ENCODE results near the gene AGPAT2.

AGPAT2 gene

DNA sequence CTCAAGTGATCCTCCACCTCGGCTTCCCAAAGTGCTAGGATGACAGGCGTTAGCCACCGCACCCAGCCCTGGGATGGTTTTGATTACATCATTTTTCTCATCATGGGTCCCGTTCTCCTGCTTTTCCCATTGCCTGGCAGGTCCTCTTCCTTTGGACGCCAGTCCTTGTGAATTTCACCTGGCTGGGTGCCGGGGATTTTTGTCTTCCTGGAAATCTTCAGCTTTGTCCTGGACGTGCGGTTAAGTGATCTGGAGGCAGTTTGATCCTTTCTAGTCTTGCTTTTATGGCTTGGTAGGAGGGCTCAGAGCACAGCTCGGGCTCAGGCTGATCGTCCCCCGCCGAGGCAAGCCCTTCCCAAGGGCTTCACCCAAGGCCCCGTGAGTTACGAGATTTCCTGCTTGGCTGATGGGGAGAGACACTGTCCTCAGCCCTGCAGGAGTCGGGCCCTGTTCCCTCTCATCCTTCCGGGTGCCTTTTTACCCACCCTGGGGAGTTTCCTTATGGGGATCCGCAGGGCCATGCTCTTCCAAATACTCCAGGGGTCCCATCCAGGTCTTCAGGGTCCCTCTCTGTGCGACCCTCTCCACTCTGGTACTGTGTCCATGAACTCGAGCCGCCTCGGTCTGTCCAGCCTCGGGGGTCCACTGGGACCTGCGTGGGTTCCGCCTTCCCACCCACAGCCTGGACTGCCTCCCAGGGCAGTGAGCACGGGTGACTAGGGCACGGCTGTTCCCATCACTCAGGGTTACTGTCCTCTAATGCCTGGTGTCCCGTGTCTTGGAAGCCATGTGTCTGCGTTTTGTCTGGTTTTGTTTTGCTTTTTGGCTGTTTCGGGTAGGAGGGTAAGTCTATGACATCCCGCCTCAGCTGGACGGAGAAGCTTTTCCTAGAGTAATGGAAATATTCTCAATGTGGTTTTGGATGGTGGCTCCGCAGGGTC is 46.8 kb downstream of the AGPAT2 start:
- Histone ChIP-seq H3K27ac (ENCODE audit: extremely low read depth, low read depth, low read length) (no peak overlapping the region), H3K4me3 (ENCODE audit: low read depth, low read length) (no peak overlapping the region), H3K36me3 (ENCODE audit: control insufficient read depth in 2 of 2, insufficient read depth in 1 of 2, low read length in 2 of 2) (no peaks in the 10 kb centered on the region), H3K4me1 (ENCODE audit: control insufficient read depth, insufficient read depth, low read length) (no peaks in the 10 kb centered on the region), H3K9me3 (ENCODE audit: control insufficient read depth, insufficient read depth, low read depth, low read length) (no peaks in the 10 kb centered on the region)
- CTCF ChIA-PET: interaction anchor here (0.7 to 1.8 kb wide), 4 partner anchors 9 to 155 kb away, joined by 3 to 9 read pairs (median 4); partner anchors contain the start of gene LCN15
- TF ChIP-seq ZIC2 (tag by site-specific recombination; IDR thresholded peaks at IDR 0.05) (peak; percentile 75; the same call in 1 of the 2 replicates), ZNF692 (tag by site-specific recombination; IDR thresholded peaks at IDR 0.05) (no peak), GLIS1 (tag by site-specific recombination; IDR thresholded peaks at IDR 0.05) (0 out of 2 replicates have a peak, but pooled peaks have one; percentile 20), ZNF121 (tag by site-specific recombination; IDR thresholded peaks at IDR 0.05) (peak; percentile 3; the same call in 1 of the 2 replicates)
- TF ChIP-seq, protein P1, sequence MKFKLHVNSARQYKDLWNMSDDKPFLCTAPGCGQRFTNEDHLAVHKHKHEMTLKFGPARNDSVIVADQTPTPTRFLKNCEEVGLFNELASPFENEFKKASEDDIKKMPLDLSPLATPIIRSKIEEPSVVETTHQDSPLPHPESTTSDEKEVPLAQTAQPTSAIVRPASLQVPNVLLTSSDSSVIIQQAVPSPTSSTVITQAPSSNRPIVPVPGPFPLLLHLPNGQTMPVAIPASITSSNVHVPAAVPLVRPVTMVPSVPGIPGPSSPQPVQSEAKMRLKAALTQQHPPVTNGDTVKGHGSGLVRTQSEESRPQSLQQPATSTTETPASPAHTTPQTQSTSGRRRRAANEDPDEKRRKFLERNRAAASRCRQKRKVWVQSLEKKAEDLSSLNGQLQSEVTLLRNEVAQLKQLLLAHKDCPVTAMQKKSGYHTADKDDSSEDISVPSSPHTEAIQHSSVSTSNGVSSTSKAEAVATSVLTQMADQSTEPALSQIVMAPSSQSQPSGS (tag by site-specific recombination; IDR thresholded peaks at IDR 0.05; ENCODE audit: low read depth): peak; percentile 35; the same call in 1 of the 2 replicates
- POLR2A ChIA-PET: interaction anchor here (0.7 kb wide), 1 partner anchor 154 kb away, joined by 3 read pairs; no protein-coding TSS in a partner anchor

DNA sequence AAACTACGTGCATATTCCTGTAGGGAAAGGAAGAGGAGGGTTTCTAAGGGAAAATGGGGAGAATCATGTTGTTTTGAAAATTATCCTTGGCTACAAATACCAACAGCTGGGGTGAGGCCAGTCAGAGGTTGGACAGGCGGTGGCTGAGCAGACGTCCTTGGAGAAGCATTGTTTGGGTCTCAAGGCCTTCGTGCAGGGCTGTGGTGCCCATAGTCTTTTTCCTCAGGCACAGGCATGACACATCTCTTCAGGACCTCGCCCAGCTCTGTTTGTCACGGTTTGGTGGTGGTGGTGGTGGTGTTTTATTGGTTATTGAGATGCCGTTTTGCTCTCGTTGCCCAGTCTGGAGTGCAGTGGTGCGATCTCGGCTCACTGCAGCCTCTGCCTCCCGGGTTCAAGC is 52.4 kb downstream of the AGPAT2 start:
- ChIA-PET POLR2A (interaction anchor here (0.5 to 0.8 kb wide), 2 partner anchors 151 to 447 kb away, joined by 3 to 4 read pairs; no protein-coding TSS in a partner anchor), CTCF (interaction anchor here (0.6 to 3.0 kb wide), 10 partner anchors 9 to 668 kb away, joined by 3 to 26 read pairs (median 4); no protein-coding TSS in a partner anchor)
- Histone ChIP-seq H3K4me3 (ENCODE audit: low read depth, low read length) (no peak overlapping the region), H3K4me1 (ENCODE audit: control insufficient read depth, insufficient read depth, low read length) (no peaks in the 10 kb centered on the region; the same call in 1 of the 2 replicates), H3K9me3 (ENCODE audit: control insufficient read depth, insufficient read depth, low read depth, low read length) (no peaks in the 10 kb centered on the region), H3K27ac (ENCODE audit: extremely low read depth, low read depth, low read length) (no peak overlapping the region), H3K36me3 (ENCODE audit: control insufficient read depth in 2 of 2, insufficient read depth in 1 of 2, low read length in 2 of 2) (no peaks in the 10 kb centered on the region)
- no peak for TF ChIP-seq PRDM4 (tag by site-specific recombination; IDR thresholded peaks at IDR 0.05)
- no peak for TF ChIP-seq ZNF10 (tag by site-specific recombination; IDR thresholded peaks at IDR 0.05)
- no peak for TF ChIP-seq ZNF501 (tag by site-specific recombination; IDR thresholded peaks at IDR 0.05)
- no peak for TF ChIP-seq ZNF585B (tag by site-specific recombination; IDR thresholded peaks at IDR 0.05)
- no peak for TF ChIP-seq MZF1 (tag by site-specific recombination; IDR thresholded peaks at IDR 0.05; ENCODE audit: borderline replicate concordance)
- TF ChIP-seq ZNF561 (tag by site-specific recombination; IDR thresholded peaks at IDR 0.05; ENCODE audit: borderline replicate concordance): no peak
- TF ChIP-seq ZSCAN16 (tag by site-specific recombination; IDR thresholded peaks at IDR 0.05): no peak
- no peak for TF ChIP-seq ZNF701 (tag by site-specific recombination; IDR thresholded peaks at IDR 0.05)
- TF ChIP-seq ZFP37 (tag by site-specific recombination; IDR thresholded peaks at IDR 0.05): no peak
- TF ChIP-seq ZNF133 (tag by site-specific recombination; IDR thresholded peaks at IDR 0.05): no peak
- TF ChIP-seq ZNF2 (tag by site-specific recombination; IDR thresholded peaks at IDR 0.05): no peak
- TF ChIP-seq ZNF473 (tag by site-specific recombination; IDR thresholded peaks at IDR 0.05): no peak
- no peak for TF ChIP-seq ZBTB11 (tag by site-specific recombination; conservative IDR thresholded peaks at IDR 0.05; ENCODE audit: low read depth)
- TF ChIP-seq HOXC10 (CRISPR knock-in tag; IDR thresholded peaks at IDR 0.05): no peak
- TF ChIP-seq KLF7 (tag by site-specific recombination; IDR thresholded peaks at IDR 0.05; ENCODE audit: borderline replicate concordance): no peak
- TF ChIP-seq, protein P2, sequence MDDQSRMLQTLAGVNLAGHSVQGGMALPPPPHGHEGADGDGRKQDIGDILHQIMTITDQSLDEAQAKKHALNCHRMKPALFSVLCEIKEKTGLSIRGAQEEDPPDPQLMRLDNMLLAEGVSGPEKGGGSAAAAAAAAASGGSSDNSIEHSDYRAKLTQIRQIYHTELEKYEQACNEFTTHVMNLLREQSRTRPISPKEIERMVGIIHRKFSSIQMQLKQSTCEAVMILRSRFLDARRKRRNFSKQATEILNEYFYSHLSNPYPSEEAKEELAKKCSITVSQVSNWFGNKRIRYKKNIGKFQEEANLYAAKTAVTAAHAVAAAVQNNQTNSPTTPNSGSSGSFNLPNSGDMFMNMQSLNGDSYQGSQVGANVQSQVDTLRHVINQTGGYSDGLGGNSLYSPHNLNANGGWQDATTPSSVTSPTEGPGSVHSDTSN (CRISPR knock-in tag; IDR thresholded peaks at IDR 0.05): no peak
- TF ChIP-seq ZNF560 (tag by site-specific recombination; IDR thresholded peaks at IDR 0.05; ENCODE audit: borderline replicate concordance): no peak
- no peak for TF ChIP-seq ZBTB20 (tag by site-specific recombination; IDR thresholded peaks at IDR 0.05)
- no peak for TF ChIP-seq ZNF664 (tag by site-specific recombination; IDR thresholded peaks at IDR 0.05)
